Stimulated activated CD4-positive, alpha-beta T cell treated with anti-CD3 and anti-CD28 coated beads, TNF-alpha, amount 100 ng/mL, for 4 hours (primary cell): ENCODE data around the gene SMIM32.

Experiments used
- DNase-seq, 3 experiments: peaks; one replicate each; pipeline ENCODE4 v3.0.0-alpha.2; 2020; ENCODE audit warnings: low read depth in 3 of 3

The SMIM32 gene

DNA sequence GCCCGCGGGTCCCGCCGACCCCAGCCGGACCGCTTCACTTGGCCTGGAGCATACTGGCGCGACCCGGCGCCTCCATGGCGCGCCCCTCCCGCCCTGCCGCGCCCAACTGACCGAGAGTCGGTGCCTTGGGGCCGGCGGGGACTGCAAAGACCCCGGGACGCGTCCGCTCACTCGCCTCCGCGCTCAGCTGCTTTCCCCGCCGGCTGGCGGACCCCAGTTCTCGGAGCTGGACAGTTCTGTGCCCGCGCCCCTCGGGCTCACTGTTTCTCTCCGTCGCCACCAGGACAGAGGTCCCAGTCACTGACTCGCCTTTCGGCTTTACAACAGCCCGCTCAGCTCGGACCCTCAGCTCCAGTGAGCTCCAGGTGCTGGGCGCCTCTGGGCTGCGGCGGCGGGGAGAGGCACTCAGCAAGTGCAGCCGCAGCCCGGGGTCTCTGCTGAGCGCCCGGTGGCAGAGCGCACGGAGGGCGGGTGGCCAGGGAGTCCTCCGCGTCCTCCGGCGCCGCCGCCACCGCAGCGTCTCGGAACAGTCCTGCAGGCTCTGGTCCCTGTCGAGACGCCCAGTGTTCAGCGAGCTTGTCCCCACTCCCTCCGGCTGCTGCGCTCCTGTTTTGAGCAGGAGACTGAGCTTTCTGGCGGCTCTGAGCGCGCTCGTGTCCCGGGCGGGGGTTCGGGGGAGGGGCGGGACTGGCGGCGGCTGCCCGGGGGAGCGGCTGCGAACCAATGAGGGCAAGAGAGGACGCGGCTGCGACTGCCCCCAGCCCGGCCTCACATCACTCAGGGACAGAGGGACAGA, at the start of gene SMIM32:
Gene SMIM32, minus strand, starts transcription at position 637 of the 796 bp plus-strand sequence. CDS start 638 bp downstream, outside the sequence.
- DNase-seq: no peak

DNA sequence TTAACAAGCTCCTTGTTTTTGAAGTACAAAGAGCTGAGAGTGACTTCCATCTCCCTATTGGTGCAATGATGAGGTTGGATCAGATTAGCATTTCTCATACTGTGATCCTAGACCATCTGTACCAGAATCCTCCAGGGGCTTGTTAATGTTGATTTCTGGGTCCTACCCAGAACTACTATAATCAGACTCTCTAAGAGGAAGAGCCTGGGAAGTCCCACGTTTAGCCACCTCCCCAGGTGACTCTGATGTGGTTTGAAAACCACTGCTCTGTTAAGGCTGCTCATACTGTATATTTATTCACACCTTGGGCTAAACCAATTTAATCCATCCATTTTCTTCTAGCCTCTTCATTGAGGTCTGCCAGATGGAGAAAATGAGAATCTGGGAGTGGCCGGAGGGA, 49.6 kb upstream of the SMIM32 start:
- DNase-seq: no peak

DNA sequence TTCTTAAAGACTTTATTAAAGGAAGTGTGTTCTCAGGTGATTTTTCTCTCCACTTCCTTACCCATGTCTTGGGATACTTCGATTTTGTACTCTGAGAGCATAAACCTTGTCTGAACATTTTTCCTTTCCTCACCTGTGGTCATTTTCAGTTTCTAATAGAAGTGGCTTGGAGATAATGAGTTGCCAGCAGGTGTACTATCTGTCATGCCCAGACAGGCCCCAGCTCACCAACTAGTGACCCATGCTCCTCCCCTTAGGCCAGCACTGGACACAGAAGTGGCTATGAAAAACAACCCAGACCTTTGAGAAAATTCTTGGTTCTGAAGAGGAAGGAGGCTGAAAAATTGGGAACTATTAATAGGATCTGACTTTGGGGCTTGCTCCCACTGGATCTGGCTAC, 49.2 kb upstream of the SMIM32 start:
- DNase-seq: no peak

DNA sequence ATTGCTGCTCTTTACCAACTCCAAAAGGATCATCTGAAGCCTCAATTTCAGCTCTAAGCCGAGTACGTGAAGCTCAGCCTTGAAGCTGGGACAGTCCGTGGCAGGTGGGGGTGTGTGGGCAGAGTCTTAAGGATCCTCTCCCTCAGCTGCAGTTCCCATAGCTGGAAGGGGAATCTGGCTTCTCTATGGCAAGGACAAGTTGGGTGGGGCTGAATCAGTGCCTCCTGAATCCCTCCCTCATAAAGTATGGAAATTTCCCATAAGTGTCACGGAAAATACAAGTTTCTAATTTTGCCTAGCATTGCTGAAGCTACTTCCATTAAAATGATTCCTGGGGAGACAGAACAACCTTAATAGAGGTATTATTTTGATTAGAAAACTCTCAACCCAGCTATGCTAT, 47.9 kb upstream of the SMIM32 start:
- no peak for DNase-seq

DNA sequence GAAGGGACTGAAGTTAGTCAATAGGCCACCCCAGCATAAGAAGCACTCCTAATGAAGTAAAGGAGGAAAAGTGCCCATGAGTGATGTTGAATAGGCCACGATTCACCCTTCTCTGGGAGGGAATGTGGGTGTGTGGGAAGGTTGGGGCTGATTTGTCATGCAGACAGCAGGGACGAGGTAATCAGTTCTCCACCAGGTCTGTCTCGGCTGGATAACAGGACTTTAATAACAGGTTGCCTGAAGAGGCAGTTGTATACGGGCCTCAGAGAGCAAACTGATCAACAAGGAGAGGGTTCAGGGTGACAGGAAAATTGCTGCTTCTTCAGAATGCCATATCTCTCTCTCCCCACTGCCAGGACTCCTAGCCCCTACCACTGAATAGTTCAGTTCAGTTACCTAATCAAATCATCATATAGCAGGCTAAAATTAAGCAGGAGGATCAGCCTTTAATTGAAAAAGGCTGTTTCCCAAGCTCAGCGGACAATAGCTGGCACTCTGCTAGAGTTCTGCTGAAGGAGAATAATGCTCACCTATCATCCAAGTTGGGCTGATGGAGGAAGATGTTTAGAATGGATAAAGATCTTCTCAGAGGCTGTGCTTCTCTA, 43.6 kb upstream of the SMIM32 start:
- no peak for DNase-seq

DNA sequence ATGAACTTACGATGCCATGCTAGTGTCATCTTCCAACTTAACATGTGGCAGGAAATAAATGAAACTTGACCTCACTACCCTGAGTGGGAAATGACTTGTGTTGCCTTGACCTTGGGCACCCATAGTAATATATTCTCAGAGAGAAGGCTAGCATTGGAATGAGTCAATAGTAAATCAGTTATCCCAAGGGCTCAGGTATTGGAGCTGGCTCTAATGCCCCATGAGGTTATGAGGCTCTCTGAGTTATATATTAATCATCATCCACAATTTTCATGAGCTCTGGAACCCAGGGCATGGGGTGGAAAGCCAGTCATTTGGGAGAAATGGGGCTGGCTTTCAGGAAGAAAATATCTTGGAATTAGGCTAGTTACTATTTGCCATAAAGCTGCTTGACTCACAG, 42.4 kb upstream of the SMIM32 start:
- DNase-seq: no peak

DNA sequence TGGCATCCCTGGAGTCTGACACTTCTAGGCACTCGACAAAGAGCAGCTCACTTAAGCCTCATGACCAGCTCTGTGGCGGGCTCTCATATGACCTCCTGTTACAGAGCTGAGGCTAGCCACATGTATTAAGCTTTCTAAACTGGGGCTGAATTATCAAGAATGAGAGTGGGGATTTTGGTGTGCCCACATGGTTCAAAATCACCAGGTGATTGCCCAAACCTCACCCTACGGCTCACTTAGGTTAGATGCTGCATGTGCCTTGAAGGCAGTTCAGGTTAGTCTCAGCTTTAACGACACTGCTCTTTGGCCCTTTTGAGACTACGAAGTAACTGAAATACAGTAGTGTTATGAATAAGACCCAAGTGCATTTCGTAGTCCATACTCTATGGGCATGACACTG, 39.4 kb upstream of the SMIM32 start:
- DNase-seq: no peak

DNA sequence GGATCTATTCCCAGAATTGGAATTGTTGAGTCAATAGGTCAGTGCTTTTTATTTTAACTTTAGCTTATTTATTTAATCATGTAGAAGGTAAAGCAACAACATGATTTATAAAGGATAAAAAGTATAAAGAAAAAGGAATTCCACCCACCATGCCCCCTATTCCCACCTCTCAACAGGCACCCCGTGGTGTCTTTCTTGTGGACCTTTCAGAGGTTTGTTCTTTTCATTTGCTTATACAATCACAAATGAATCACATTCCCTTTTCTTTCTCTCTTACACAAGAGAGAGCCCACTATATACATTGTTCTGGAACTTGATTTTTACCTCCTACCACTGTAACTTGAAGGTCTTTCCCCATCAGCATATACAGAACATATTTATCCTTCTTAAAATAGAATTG, 37.2 kb upstream of the SMIM32 start:
- DNase-seq: no peak

DNA sequence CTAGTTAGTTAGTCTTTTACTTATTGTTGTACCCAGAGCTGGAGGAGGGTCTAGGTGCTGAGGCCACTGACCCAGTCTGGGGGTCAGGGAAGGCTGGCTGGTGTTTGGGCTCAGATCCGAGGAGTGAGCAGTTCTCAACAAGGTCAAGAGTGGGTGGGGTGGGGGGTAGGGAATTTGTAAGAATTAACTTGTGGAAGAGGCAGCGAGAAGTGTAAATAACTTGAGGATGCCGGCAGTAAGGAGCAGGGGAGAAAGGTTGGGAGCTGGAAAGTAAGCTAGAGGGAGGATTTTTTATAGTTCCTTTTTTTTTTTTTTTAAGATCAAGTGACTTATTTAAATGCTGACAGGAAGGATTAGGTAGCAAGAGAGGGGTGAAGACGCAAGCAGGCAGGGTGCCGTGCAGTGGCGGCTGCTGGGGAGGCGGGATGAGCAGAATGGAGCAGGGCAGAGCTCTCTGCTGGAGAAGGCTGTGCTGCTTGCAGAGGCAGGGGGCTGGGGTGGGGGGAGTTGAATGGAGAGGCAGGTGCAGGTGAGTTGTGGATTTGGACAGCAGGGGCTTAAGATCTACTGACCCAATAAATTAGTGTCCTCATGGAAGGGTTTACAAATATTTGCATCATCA, 35.3 kb upstream of the SMIM32 start:
- no peak for DNase-seq

DNA sequence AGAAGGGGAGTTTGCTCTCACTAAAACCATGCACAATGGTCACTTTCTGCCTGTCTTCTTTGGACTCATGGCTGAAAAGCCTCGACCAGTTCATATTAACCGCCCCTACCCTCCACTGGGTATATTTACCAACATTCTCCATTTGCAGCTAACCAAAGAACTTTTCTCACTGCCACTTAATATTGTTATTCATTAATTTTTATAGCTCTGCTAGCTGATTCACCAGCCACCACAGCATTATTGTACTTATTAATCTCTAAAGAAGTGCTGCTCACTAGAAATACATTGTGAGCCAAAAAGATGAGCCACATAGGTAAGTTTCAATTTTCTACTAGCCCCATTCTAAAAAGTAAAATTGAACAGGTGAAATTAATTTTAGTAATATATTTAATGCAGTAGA, 33.4 kb upstream of the SMIM32 start:
- no peak for DNase-seq

DNA sequence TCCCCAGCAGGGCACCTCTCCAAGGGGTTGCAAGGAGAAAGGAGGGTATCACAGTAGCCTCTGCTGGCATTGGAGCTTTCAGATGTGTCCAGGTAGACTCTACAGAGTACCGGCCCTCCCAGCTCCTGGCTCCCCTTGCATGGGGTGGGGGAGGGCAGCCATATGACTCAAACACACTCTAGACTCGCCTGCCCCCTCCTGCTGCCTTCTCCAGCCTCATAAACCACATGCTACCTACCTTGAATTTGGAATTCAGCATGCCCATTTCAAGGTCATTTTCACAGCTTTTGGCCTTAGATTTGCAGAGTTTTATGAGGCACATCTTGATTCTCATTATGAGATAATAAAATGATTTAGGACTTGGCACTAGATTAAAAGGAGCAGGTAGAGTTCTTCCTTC, 32.8 kb upstream of the SMIM32 start:
- no peak for DNase-seq

DNA sequence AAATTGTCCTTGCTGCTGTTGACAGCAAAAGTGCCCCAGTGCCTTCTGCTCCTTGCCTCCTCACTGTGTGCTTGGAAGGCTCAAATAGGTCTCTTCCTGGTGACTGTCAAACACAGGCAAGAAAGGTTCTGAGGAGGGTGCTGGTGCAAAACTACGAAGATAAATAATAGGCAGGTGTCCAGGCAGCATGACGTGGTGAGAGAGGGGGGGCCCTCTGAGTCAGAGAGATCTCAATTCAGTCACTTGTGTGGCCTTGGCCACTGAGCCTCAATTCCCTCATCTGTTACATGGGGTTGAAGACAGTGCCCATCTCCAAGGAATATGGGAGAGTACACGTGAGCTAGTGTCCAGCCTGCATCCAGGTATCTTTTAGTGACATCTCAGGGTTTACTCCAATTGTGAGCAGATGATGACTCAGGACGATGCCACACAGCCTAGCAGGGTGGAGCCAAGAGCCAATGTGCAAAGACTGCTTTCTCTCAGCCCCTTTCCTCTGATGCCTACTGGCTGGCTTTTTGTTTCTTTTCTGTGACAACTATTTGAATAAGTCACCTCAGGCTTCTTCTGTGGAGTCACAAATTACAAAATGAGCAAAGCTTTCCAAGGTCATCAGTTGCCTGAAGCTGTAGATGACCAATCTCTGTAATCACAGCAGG, 29.7 kb upstream of the SMIM32 start:
- DNase-seq: no peak

DNA sequence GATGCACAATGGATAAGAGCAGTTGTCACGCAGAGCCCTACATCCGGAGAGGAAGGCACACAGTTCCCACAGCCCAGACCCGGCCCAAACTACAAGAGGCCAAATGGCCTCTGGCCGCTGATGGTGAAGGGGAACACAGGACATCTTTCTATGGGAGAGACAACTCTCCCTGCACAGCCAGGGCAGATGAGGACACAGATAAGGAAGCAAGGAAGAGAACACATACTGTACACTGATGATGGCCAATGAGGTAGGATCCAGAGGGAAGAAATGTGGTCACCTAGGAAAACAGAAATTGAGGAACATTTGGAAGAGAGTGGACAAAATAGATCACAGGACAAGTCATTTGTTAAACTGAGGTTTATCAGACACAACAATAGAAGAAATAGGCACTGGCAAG, 28.4 kb upstream of the SMIM32 start:
- DNase-seq: no peak

DNA sequence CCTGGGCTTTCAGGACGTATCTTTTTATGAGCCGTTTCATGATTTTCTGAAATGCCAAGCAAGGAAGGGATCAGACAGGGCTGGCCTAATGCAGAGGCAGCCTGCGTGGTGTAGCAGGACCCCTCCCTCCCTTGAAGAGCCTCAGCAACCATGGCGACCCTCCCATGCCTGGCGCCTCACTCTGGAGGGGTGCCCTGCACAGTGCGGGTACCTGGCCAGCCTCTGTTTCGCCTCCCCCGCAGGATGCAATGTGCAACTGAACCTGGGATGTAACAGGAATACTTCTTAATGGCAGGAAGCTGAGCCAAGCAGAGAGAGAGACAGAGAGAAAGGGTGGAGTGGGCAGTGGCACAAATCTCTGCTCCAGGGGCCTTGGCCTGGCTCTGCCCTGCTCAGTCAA, 23.3 kb upstream of the SMIM32 start:
- DNase-seq: no peak

DNA sequence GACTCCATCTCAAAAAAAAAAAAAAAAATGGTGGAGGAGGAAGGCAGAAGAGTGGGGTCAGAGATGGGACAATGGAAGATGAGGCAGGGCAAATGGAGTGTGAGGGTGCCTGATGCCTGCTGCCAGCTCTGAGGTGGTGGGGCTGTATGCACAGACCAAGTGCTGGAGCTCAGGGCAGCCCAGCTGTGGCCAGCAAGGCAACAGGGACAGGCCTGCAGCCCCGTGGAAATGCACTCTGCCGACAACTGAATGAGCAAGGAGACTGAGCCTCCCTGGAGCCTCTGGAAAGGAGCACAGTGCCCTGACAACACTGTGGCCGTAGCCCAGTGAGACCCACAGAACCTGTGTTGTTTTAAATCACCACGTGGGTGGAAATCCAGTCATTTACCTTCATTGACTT, 22.9 kb upstream of the SMIM32 start:
- no peak for DNase-seq

DNA sequence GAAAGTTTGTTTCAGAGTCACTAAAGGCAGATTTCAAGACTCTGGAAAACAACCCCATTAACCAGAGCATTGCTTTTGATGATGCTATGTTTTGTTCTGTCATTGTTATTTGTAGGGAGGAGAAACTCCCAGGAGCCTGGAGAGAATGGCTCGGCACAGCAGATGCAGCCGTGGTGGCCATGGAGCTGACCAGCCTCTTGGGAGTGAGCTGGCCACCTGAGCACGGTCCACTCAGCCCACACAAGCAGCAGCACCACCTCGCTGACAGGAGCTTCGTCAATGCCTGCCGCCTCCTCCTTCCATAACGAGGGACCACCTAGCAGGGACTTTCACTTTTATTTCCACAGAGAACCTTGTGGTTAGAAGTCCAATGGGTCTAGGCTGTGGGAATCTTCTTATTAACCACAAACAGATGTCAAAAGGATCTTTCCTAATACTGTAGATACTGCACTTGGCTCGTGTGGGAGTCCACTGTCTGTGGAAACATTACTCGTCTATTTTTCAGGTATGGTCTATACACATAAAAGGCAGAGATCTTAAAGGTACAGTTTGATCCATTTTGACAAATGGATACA, 21.0 kb upstream of the SMIM32 start:
- DNase-seq: no peak

DNA sequence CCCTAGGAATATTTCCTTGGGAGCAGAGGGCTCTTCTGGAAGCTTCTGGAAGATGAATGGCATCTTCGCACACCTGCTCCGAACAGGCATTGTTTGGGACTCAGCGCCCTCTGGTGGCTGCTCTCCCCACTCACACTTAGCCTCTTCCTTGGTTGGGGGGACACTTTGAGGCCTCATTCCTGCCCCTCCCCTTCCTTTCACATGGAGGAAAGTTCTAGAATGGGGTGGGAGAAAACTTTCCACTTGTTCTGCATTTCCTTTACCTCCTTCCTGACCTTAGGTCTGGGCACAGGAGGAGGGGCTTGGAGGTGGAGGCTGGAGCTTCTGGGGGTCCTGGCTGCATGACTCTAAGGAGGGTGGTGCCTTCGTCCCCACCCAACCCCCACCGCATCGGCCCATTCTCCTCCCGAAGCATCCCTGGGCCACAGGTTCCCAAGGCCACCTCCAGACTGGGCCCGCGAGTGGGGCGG, 19.3 kb upstream of the SMIM32 start:
- peak in 2 of 3 experiments; percentile 3 to 8 for DNase-seq

DNA sequence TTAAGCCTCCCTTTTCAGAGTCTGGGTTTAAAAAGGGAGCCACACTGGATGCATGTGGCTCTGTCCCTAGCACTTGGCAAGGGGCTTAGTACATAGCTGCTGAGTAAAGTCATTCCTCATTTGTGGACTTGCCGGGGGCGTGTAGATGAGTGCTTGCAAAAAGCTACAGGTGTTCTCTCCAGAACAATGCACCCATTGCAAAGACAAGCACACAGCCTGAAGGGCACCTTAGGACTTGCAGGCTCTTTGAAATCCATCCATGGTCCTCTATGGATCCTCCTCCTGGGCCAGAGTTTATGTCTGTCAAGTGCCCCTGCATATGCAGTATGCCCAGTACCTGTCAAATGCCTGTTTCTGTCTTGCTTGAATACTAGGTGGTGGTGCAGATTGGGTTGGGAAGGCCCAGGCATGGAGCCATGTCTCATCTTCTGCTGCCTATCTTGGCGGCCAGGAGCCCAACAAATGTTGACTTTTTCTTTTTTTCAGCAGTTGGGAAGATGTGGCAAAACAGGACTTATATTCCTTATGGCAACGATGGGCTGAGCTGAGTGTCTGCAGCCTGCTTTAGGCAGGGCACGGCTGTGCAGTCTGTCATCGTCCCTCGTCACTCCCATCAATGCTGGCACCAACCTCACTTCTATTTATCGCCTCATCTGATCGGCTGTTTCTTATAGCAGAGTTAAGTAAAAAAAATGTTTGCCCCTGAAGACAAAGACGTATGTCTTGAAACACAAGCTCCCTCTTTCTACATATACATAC, 18.5 kb upstream of the SMIM32 start:
- no peak for DNase-seq

DNA sequence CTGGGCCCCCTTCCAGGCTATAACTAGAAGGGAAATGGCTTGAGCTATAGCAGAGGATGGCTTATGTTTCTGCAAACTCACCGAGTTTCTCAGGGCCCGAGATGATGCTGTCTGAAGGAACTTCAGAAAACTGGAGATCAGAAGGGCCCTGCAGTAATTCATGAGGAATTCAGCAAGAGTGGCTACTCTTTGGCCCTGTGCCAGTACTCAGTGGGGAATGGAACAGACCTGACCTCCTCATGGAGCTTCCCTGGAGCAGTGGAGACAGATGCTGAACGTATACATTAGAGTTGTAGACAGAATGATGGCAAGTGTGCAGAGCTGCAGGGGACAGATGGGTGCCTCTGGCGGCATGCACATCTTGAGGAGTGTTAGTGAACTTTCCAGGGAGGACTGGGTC, 17.3 kb upstream of the SMIM32 start:
- DNase-seq: no peak

DNA sequence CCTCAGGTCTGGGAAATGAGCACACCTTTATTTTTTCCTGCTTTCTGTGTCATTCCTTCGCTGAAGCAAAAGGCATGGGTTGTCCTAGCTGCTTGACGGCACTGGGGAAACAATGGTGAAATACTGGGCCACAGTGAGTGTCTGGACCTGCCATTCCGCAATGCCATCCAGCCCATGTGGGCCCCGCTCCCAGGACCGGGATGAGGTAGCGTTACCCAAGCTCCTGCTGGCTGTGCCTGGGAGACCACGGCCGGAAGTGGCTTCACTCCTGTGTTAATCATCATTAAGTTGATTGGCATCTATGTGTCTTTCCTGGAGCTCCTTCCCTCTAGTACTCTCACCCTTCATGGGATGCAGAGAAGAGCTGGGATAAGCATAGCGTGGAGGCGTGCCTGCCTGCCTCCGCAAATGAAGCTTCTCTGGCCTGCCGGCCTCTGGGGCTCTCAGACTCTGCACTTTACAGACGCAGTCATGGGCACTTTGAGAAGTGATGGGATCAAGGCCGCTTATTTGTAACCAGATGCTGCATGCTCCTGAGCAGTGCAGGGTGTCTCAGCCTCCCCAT, 16.5 kb upstream of the SMIM32 start:
- no peak for DNase-seq

DNA sequence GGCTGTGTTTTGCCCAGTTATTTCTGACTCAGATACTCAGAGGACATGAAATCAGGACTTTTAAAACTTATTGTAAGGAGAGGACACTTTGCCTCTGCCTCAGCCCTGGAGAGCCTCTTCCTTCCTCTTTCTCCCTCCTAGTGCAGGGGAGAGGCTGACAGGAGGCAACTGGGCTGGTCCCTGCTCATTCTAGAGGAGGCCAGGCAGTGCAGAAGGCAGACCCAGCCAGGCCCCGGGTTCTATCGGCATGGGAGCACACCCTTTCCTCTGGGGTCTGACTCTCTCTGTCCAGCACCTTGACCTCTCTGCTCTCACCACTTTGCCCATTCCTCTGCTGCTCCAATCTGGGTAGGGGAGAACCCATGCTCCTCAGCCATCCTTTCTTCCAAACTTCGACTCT, 16.0 kb upstream of the SMIM32 start:
- DNase-seq: no peak
